Measurements from ENCODE around the gene LRP1B. TPM values are rescaled to one million over a fixed set of nuclear protein-coding genes. Genes with fewer than 3 reads are reported as not detected.

The LRP1B gene
- total RNA-seq, 4 donors from 2014 or later: 1.2 to 3.3 (median 2.6) TPM

- Histone ChIP-seq H3K27me3 (no peaks in the 10 kb centered on the region), H3K4me1 (no peaks in the 10 kb centered on the region)
- 77 to 89% methylated on average over 1 of the region's 1 CpG for WGBS, 2 donors
Measured at GRCh38 chr2:141869572-141869971, 261.2 kb downstream of the LRP1B start.

GRCh38 chr2:141863964-141864363, 266.9 kb downstream of the LRP1B start:
- Histone ChIP-seq H3K36me3 (no peaks in the 10 kb centered on the region), H3K4me3 (no peak overlapping the region), H3K27ac (no peak overlapping the region), H3K9me3 (no peaks in the 10 kb centered on the region), H3K27me3 (no peaks in the 10 kb centered on the region), H3K4me1 (no peaks in the 10 kb centered on the region)
- TF ChIP-seq POLR2A (IDR thresholded peaks at IDR 0.05) (no peak), CTCF (IDR thresholded peaks at IDR 0.05) (no peak), EP300 (IDR thresholded peaks at IDR 0.05) (no peak)
- DNase-seq (ENCODE audit: low spot score in 2 of 2): no peak

More at GRCh38 chr2:141869572-141869971, 261.2 kb downstream of the LRP1B start:
- H3K4me3 ChIP-seq: no peak overlapping the region
- no peak for TF ChIP-seq CTCF (IDR thresholded peaks at IDR 0.05)
- no peak for TF ChIP-seq POLR2A (IDR thresholded peaks at IDR 0.05)
- no peak for TF ChIP-seq EP300 (IDR thresholded peaks at IDR 0.05)
- H3K27ac ChIP-seq: no peak overlapping the region
- no peak for DNase-seq (ENCODE audit: low spot score in 2 of 2)
- no peaks in the 10 kb centered on the region for H3K9me3 ChIP-seq
- H3K36me3 ChIP-seq: no peaks in the 10 kb centered on the region

- H3K9me3 ChIP-seq: no peaks in the 10 kb centered on the region
- DNase-seq (ENCODE audit: low spot score in 2 of 2): no peak
- WGBS, 2 donors: 84 to 85% methylated on average over 5 of the region's 5 CpGs
- H3K4me3 ChIP-seq: no peak overlapping the region
- no peak overlapping the region for H3K27ac ChIP-seq
- no peaks in the 10 kb centered on the region for H3K27me3 ChIP-seq
- TF ChIP-seq CTCF (IDR thresholded peaks at IDR 0.05): no peak
- TF ChIP-seq POLR2A (IDR thresholded peaks at IDR 0.05): no peak
- no peak for TF ChIP-seq EP300 (IDR thresholded peaks at IDR 0.05)
- H3K4me1 ChIP-seq: no peaks in the 10 kb centered on the region
- no peaks in the 10 kb centered on the region for H3K36me3 ChIP-seq
Measured at GRCh38 chr2:141856215-141856919, 274.4 kb downstream of the LRP1B start.

- no peaks in the 10 kb centered on the region for H3K9me3 ChIP-seq
- WGBS, 2 donors: 89 to 96% methylated on average over 1 of the region's 1 CpG
Measured at GRCh38 chr2:141848191-141848590, 282.6 kb downstream of the LRP1B start.

More at GRCh38 chr2:141848191-141848590, 282.6 kb downstream of the LRP1B start:
- H3K4me1 ChIP-seq: no peaks in the 10 kb centered on the region
- H3K4me3 ChIP-seq: no peak overlapping the region
- H3K27me3 ChIP-seq: no peaks in the 10 kb centered on the region
- TF ChIP-seq CTCF (IDR thresholded peaks at IDR 0.05) (no peak), EP300 (IDR thresholded peaks at IDR 0.05) (no peak), POLR2A (IDR thresholded peaks at IDR 0.05) (no peak)
- H3K36me3 ChIP-seq: no peaks in the 10 kb centered on the region
- no peak overlapping the region for H3K27ac ChIP-seq
- no peak for DNase-seq (ENCODE audit: low spot score in 2 of 2)

Measured in tibial nerve (tissue), 4 donors.